Immature natural killer cell (primary cell): Measurements from ENCODE around the gene MTHFD2L. TPM values are rescaled to one million over a fixed set of nuclear protein-coding genes. Genes with fewer than 3 reads are reported as not detected.
"Not testable (repeated sequence)": the region's sequence is repeated elsewhere in the genome, so short reads cannot be mapped to it uniquely, and the experiment has no call there.

Experiments
- DNase-seq, 3 donors: peaks; one replicate each; pipeline ENCODE4 v3.0.0; 2022; ENCODE audit warnings: mixed read lengths in 1 of 3
- H3K27ac Mint-ChIP-seq, 6 donors: one replicate each; pipeline ENCODE4 v1.8.0; 2020; ENCODE audit warnings: mixed read lengths in 6 of 6, mild to moderate bottlenecking in 5 of 6, inconsistent platforms in 4 of 6, moderate library complexity in 3 of 6
- H3K27me3 Mint-ChIP-seq, 3 donors: one replicate each; pipeline ENCODE4 v1.8.0; 2020 to 2021; ENCODE audit warnings: low read depth in 3 of 3, mild to moderate bottlenecking in 3 of 3, mixed read lengths in 3 of 3, moderate library complexity in 3 of 3, inconsistent platforms in 1 of 3
- H3K36me3 Mint-ChIP-seq, 3 donors: one replicate each; pipeline ENCODE4 v1.8.0; 2020; ENCODE audit warnings: mixed read lengths in 3 of 3, inconsistent platforms in 2 of 3, mild to moderate bottlenecking in 2 of 3
- H3K4me1 Mint-ChIP-seq, 2 donors: one replicate each; pipeline ENCODE4 v1.8.0; 2020; ENCODE audit warnings: inconsistent platforms in 2 of 2, mild to moderate bottlenecking in 2 of 2, mixed read lengths in 2 of 2, moderate library complexity in 1 of 2
- H3K4me3 Mint-ChIP-seq, 5 donors: one replicate each; pipeline ENCODE4 v1.8.0; 2020; ENCODE audit warnings: mild to moderate bottlenecking in 5 of 5, mixed read lengths in 5 of 5, inconsistent platforms in 3 of 5, moderate library complexity in 3 of 5
- H3K9me3 Mint-ChIP-seq, 6 donors: one replicate each; pipeline ENCODE4 v1.8.0; 2020; ENCODE audit warnings: mild to moderate bottlenecking in 6 of 6, mixed read lengths in 6 of 6, inconsistent platforms in 4 of 6, moderate library complexity in 3 of 6
- polyA plus RNA-seq, 3 donors: library from polyadenylated mRNA; unstranded; fragments of 300-500 nt; fragmentation: Illumina TruSeq; gene quantifications; one replicate each; pipeline ENCODE4 v1.2.3, GENCODE V29; 2021

MTHFD2L gene
- polyA plus RNA-seq, 3 donors from 2014 or later: 4.5 to 5.7 (median 4.6) TPM

DNA sequence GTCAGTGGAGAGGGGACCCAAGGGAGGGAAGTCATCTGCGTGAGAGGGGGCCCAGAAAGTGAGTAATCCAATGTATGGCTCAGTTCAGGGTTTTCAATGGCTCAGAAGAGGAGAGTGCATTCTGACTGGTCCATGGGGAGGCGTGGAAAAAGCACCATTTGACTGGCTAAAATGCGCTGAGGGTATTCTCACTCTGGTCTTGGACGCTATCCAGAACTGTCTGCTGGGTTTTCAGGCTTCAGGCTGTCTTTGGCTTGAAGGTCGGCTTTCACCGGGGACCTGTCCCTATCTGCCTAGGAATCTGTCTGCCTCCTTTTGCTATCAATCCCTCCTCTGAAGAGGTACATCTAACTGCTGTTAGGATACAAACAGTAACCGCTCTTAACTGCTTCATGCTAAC lies 176.7 kb downstream of the MTHFD2L start:
- Mint-ChIP-seq H3K27me3 (peaks cover 0 to 5% (median 2%) of the 10 kb centered on the region in 3 donors), H3K27ac (no peak overlapping the region), H3K4me3 (no peak overlapping the region), H3K9me3 (no peaks in the 10 kb centered on the region), H3K36me3 (no peaks in the 10 kb centered on the region), H3K4me1 (no peaks in the 10 kb centered on the region)
- DNase-seq: no peak

DNA sequence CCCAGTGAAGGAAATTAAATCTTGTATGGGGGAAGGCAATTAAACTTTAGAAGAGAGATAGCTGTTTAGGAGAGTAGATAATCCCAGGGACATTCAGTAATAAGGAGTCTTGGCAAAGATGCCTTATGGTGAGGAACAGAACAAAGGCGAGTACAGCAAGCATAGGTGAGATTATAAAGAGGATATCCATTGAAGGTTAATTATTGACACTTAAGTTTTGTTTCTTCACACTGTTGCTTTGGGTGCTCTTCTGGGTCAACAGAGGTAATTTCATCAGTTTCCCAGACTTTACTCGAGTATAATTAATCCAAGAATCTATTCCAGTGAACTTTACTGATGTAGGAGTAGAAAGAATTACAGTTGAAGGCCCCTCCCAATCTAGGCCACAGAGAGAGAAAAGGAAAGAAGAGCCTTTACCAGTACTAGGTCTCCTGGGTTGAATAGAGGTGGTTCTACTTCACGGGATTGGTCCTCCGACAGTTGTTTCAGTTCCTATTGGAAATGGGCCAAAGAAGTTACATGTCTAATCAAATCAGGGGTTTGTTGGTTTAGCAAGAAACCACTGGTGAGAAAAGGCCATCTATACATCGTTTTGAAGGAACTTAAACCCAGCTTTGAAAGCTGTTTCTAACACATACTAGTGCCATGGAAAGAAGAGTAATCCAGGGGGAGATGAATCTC lies 177.6 kb downstream of the MTHFD2L start:
- no peak for DNase-seq
- H3K36me3 Mint-ChIP-seq: no peaks in the 10 kb centered on the region
- H3K4me1 Mint-ChIP-seq: no peaks in the 10 kb centered on the region
- H3K27me3 Mint-ChIP-seq: peaks cover 0 to 3% (median 2%) of the 10 kb centered on the region in 3 donors
- H3K9me3 Mint-ChIP-seq: peaks cover 0 to 6% (median 0%) of the 10 kb centered on the region in 6 donors
- no peak overlapping the region for H3K4me3 Mint-ChIP-seq
- H3K27ac Mint-ChIP-seq: no peak overlapping the region

DNA sequence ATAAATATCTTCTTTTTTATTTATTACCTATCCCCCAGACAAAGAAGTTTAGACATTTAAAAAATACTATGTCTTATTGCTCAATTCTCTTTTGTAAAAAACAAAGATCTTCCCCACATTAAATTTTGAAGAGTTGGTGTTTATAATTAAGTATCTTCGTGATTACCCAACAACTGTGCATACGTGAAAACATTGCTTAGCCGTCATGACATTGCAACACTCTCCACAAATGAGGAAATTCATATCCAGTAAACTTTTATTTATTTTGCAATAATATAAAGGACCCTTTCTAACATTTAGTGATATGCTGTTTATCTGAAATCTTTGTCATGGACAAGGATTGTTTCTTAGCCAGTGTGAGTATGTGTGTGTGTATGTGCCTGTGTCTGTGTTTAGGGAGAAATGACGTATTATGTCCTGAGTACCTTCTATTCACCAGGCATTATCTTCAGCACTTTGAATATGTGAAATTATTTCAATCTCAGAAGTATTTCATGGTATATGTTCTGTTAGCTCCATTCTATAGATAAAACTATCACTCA lies 180.9 kb downstream of the MTHFD2L start:
- DNase-seq: no peak
- H3K4me1 Mint-ChIP-seq: no peaks in the 10 kb centered on the region
- H3K4me3 Mint-ChIP-seq: no peak overlapping the region
- no peaks in the 10 kb centered on the region for H3K36me3 Mint-ChIP-seq
- peaks cover 0 to 15% (median 11%) of the 10 kb centered on the region in 6 donors for H3K9me3 Mint-ChIP-seq
- H3K27me3 Mint-ChIP-seq: peaks cover 2 to 11% (median 2%) of the 10 kb centered on the region in 3 donors
- no peak overlapping the region for H3K27ac Mint-ChIP-seq

DNA sequence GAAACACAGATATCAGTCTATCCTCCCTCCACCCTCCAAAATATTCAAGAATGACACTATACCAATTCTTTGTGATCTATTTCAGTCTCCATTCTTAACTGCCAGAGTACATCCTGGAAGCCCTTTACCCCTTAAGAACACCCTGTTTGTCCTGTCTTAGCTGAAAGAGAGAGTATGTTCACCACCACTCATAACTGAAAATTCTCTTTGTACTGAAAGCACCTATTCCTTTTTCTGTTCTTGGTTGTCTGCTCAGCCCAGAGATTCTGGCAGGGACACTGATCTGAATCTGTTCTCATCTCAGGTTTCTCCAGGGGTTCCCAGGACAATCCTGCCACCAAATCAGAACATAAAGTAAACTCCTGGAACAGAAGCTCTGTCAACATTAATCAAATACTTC lies 181.6 kb downstream of the MTHFD2L start:
- H3K27me3 Mint-ChIP-seq: peaks cover 1 to 7% (median 2%) of the 10 kb centered on the region in 3 donors
- H3K9me3 Mint-ChIP-seq: peaks cover 0 to 20% (median 14%) of the 10 kb centered on the region in 6 donors
- no peaks in the 10 kb centered on the region for H3K4me1 Mint-ChIP-seq
- no peak for DNase-seq
- no peak overlapping the region for H3K4me3 Mint-ChIP-seq
- peaks cover 0 to 2% (median 1%) of the 10 kb centered on the region in 3 donors for H3K36me3 Mint-ChIP-seq
- no peak overlapping the region for H3K27ac Mint-ChIP-seq

DNA sequence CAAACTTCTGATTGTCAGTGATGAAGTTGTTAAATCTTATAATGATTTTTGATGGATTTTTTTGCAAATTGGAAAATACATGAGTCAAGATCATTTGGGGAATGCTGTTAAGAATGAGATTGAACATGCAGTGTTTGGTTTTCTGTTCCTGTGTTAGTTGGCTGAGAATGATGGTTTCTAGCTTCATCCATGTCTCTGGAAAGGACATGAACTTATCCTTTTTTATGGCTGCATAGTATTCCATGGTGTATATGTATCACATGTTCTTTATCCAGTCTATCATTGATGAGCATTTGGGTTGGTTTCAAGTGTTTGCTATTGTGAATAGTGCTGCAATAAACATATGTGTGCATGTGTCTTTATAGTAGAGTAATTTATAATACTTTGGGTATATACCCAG lies 182.5 kb downstream of the MTHFD2L start:
- DNase-seq, H3K27me3 Mint-ChIP-seq, H3K36me3 Mint-ChIP-seq, H3K4me3 Mint-ChIP-seq, H3K27ac Mint-ChIP-seq, H3K4me1 Mint-ChIP-seq: not testable (repeated sequence)
- H3K9me3 Mint-ChIP-seq: peaks cover 3 to 28% (median 19%) of the 10 kb centered on the region in 6 donors

DNA sequence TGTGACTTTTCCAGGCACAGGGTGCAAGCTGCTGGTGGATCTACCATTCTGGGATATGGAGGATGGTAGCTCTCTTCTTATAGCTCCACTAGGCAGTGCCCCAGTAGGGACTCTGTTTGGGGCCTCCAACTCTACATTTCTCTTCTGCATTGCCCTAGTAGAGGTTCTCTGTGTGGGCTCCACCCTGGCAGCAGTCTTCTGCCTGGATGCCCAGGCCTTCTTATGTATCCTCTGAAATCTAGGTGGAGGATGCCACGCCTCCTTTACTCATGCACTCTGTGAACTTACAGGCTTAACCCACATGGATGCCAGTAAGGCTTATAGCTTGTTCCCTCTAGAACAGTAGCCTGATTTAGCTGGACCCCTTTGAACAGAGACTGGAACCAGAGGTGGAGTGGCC lies 186.1 kb downstream of the MTHFD2L start:
- Mint-ChIP-seq H3K27ac (no peak overlapping the region), H3K9me3 (peaks cover 4 to 29% (median 19%) of the 10 kb centered on the region in 6 donors), H3K36me3 (peaks cover 0 to 9% (median 4%) of the 10 kb centered on the region in 3 donors), H3K4me1 (no peaks in the 10 kb centered on the region), H3K4me3 (no peak overlapping the region), H3K27me3 (peaks cover 0 to 10% (median 3%) of the 10 kb centered on the region in 3 donors)
- no peak for DNase-seq

Other genes starting within 250 kb of the MTHFD2L start
- gene PF4, start 176.1 kb upstream of the MTHFD2L start, polyA plus RNA-seq: 100 to 1,000 TPM in 1 of 3 donors, 1 to 10 TPM in 1, under 1 TPM in 1; 0.88 to 107 (median 9.4) TPM
- gene PPBP, start 169.9 kb upstream of the MTHFD2L start, polyA plus RNA-seq: 100 to 1,000 TPM in 1 of 3 donors, 10 to 100 TPM in 2; 13.6 to 258 (median 35.7) TPM
- gene CXCL5, start 159.4 kb upstream of the MTHFD2L start, polyA plus RNA-seq: under 1 TPM in 2 of 3 donors, not detected in 1; 0.41 to 0.76 TPM
- gene CXCL3, start 119.4 kb upstream of the MTHFD2L start, polyA plus RNA-seq: not detected
- gene CXCL2, start 58.9 kb upstream of the MTHFD2L start, polyA plus RNA-seq: 1 to 10 TPM in 1 of 3 donors, not detected in 2; 1.3 TPM
- not detected for gene EPGN, start 150.4 kb downstream of the MTHFD2L start, polyA plus RNA-seq
- gene EREG, start 207.0 kb downstream of the MTHFD2L start, polyA plus RNA-seq: not detected